SK-MEL-5 (cell line): ENCODE data around the gene NKIRAS2. TPM values are rescaled to one million over a fixed set of nuclear protein-coding genes. Genes with fewer than 3 reads are reported as not detected.

Experiments used
- DNase-seq: peaks from one replicate; pipeline ENCODE4 v3.0.0-alpha.2; 2016; ENCODE audit warnings: low read depth, low spot score
- in situ Hi-C: cut with HindIII; loops from 2 replicates; pipeline ENCODE4 v1.10.0; 2016; ENCODE audit warnings: low sequenced_read_pairs, high pct_unique_total_duplicates, low pct_unique_long_range_greater_than_20kb
- total RNA-seq: library from RNA; depleted of rRNA; stranded (reverse); fragments of >200 nt; shearing (Covaris generic); gene quantifications from 2 replicates; pipeline ENCODE4 v1.2.3, GENCODE V29; 2014; rRNA removed

NKIRAS2 gene
- total RNA-seq, 1 experiment from 2014 or later, result 25.8 TPM

DNA sequence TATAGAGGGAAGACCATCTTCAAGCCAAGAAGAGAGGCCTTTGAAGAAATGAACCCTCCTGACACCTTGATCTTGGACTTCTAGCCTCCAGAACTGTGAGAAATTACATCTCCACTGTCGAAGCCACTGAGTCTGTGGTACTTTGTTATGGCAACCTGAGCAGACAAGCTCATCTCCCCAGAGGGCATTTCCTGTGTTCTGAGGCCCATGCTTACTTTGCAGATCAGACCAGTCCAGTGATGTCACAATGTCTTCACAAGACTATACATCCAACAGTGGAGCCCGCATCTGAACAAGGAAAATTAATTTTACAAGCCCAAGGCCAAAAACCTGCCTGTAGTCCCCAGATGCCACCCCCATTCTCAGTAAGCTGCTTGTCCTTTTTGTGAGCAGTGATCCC, 45.3 kb downstream of the NKIRAS2 start:
- DNase-seq, result no peak
- in situ Hi-C loops, result no loop called here

DNA sequence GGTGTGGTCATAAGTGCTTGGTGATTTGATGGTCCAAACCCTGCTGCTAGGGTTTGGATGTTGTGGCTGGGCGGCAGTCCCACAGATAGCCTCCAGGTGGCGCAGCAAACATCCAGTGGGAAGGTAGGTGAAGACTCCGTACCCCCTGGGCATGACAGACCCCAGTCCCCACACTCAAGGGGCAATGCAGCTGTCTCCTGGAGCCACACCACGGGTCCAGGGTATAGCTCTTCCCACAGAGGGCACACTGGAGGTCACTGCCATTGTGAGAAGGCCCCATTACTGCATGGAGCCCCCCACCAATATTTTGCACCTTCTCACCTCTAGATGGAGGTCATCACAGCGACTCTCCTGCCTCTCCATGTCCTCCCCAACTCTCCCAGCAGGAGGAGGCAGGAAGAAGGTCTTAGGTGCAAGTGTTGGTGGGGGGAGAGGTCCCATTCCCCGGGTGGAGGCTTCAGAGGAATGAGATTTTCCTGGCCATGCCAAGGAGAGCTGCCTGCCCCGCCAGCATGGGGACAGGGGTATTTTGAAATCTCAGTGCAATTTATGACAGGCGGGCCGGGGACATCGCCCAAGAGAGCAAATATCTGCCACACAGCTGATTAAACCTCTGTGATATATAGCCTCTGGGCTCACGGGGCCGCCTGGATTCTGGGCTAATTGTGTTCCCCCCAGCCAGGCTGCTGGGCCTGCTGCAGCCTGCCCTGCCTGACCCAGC, 47.6 kb downstream of the NKIRAS2 start:
- peak; percentile 74 for DNase-seq
- in situ Hi-C loops, result no loop called here

DNA sequence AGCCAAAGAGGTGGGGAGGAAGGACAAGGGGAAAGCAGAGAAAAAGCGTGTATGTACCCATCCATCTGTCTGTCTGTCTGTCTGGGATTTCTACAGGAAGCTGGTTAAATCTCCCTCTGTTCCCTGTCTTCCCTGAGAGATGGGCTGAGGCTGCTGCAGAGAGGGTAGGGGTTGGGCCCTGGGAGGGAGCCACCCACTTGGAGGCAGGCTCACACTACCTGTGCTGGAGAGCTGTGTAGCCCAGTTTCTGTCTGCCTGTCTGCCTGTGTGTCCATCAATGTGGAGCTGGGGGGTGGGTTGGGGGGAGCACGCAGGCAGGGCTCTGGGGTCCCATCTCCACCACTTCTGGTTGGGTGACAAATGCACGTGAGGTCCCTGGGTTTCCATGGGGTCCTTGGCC, 49.1 kb downstream of the NKIRAS2 start:
- no peak for DNase-seq
- in situ Hi-C loops, result no loop called here

DNA sequence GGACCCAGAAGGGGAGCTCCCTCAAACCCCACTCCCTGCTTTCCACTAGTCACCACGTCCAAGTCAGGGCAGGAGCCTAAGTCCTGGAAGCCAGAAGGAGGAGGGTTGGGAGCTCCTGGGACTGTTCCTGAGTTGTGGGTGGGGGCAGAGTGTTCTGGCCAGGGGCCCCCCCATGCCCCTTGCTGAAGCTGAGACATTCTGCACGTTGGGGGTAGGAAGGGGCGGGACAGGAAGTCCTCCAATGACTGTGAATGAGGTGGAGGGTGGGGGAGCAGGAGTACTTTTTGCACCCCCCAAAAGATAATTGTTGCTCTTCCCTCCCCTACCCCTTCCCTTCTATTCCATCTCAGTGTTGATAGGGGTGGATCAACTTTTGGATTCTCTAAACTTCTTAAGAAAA, 51.9 kb downstream of the NKIRAS2 start:
- DNase-seq, result no peak
- in situ Hi-C loops, result no loop called here

DNA sequence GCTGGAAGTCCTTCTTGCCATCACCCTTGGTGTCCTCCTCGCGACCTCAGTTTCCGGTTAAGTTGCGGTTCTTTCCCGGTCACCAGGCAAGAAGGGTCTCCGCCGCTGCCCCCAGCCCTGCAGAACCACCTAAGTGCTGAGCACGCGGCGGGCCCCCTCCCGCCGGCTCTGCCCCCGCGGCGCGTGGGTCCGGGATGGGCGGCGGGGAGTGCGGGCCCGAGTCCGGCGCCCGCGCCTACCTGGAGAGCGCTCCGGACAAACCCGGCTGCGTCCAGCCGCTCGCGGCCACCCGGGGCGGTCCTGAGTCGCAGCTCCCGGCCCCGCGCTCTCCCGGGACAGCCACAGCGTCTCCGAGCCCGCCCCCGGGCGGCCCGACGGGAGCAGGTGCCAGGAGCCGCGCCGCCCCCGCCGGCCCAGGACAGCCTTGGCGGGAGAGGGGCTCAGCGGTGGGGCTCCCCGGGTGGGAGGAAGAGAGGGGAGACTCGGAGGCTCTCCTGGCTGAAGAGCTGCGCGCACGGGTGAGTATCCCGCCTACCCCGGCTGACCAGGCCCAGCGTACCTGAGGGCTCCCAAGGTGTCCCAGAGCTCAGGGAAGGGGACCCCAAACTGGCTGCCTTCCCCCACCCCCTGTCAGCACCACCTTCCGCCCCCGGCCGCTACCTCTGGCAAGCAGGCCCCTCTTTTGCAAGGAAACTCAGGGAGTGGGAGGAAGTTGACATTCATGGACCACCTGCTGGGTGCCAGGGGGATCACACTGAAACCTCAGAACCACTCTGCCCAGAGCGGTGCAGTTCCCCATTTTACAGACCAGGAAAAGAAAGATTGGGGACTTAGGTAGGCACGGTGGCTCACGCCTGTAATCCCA, 52.7 kb downstream of the NKIRAS2 start:
- no peak for DNase-seq
- in situ Hi-C loops, result no loop called here

Other genes starting within 250 kb of the NKIRAS2 start
- gene JUP, start 233.4 kb upstream of the NKIRAS2 start, total RNA-seq, result 0.50 and 0.83 TPM in 2 replicates
- gene P3H4, start 208.1 kb upstream of the NKIRAS2 start, total RNA-seq, result 29.9 and 31.2 TPM in 2 replicates
- gene FKBP10, start 207.1 kb upstream of the NKIRAS2 start, total RNA-seq, result 236 and 244 TPM in 2 replicates
- 86.3 and 92.7 TPM in 2 replicates for gene NT5C3B, start 183.9 kb upstream of the NKIRAS2 start, total RNA-seq
- gene KLHL10, start 182.3 kb upstream of the NKIRAS2 start, total RNA-seq, result not detected in 2 replicates
- gene KLHL11, start 154.7 kb upstream of the NKIRAS2 start, total RNA-seq, result 18.5 and 19.7 TPM in 2 replicates
- 112 and 113 TPM in 2 replicates for gene ACLY, start 101.1 kb upstream of the NKIRAS2 start, total RNA-seq
- gene ODAD4, start 89.5 kb upstream of the NKIRAS2 start, total RNA-seq, result 0.98 and 1.3 TPM in 2 replicates
- 103 and 104 TPM in 2 replicates for gene CNP, start 53.3 kb upstream of the NKIRAS2 start, total RNA-seq
- gene DNAJC7, start 2.7 kb upstream of the NKIRAS2 start, total RNA-seq, result 81.1 and 85.9 TPM in 2 replicates
- 0.40 and 0.85 TPM in 2 replicates for gene C17orf113, start 30.5 kb downstream of the NKIRAS2 start, total RNA-seq
- gene ZNF385C, start 78.4 kb downstream of the NKIRAS2 start, total RNA-seq, result 0.19 and 0.45 TPM in 2 replicates
- gene DHX58, start 92.6 kb downstream of the NKIRAS2 start, total RNA-seq, result 5.8 and 7.0 TPM in 2 replicates
- gene KAT2A, start 101.3 kb downstream of the NKIRAS2 start, total RNA-seq, result 12.9 and 14.7 TPM in 2 replicates
- not detected in 2 replicates for gene HSPB9, start 102.7 kb downstream of the NKIRAS2 start, total RNA-seq
- 166 and 195 TPM in 2 replicates for gene RAB5C, start 134.9 kb downstream of the NKIRAS2 start, total RNA-seq
- 0.18 and 0.24 TPM in 2 replicates for gene KCNH4, start 161.1 kb downstream of the NKIRAS2 start, total RNA-seq
- not detected in 2 replicates for gene HCRT, start 165.4 kb downstream of the NKIRAS2 start, total RNA-seq
- gene GHDC, start 174.4 kb downstream of the NKIRAS2 start, total RNA-seq, result 24.7 and 28.4 TPM in 2 replicates